HCT116 (cell line): ENCODE data around the gene NOP53. TPM values are rescaled to one million over a fixed set of nuclear protein-coding genes. Genes with fewer than 3 reads are reported as not detected.

Experiments used
- ATAC-seq: fragments of 200-7000 bp; cut with Tn5 transposase; 2 replicates; pipeline ENCODE4 v1.9.1; 2020; ENCODE audit warnings: mild to moderate bottlenecking, moderate library complexity
- Bru-seq: library from RNA; stranded (reverse); fragments of 400-500 nt; gene quantifications from one replicate; lab custom pipeline; 2021; lab: Mats Ljungman, UMichigan
- BruChase-seq, 2 experiments: library from RNA; stranded (reverse); fragments of 400-500 nt; gene quantifications; one replicate each; lab custom pipeline; 2021; lab: Mats Ljungman, UMichigan
- BruUV-seq: library from RNA; stranded (reverse); fragments of 400-500 nt; replicated peaks from 2 replicates; lab custom pipeline; 2021; lab: Mats Ljungman, UMichigan
- CTCF ChIA-PET: fragments of 300-600 bp; sonication (Branson Sonifier 250); formaldehyde crosslinking; loops from one replicate; lab custom pipeline; 2021; ENCODE audit warnings: antibody characterized with exemption; lab: Charles Lee
- POLR2A ChIA-PET: fragments of 300-600, 350-600 bp; sonication (Branson Sonifier 250); formaldehyde crosslinking; loops from one replicate; lab custom pipeline; 2021; ENCODE audit warnings: antibody characterized with exemption; lab: Charles Lee
- RAD21 ChIA-PET, 2 experiments: fragments of 300-600 bp; sonication (Branson Sonifier 250); formaldehyde crosslinking; loops; one replicate each; lab custom pipeline; 2023; ENCODE audit warnings: low total read pairs in 2 of 2; ENCODE audit not compliant: uncharacterized antibody in 2 of 2, unreplicated experiment in 2 of 2, low non-redundant PET in 1 of 2; lab: Charles Lee
- DNase-seq: peaks from one replicate; pipeline ENCODE4 v3.0.0-alpha.2; 2010; ENCODE audit warnings: low read depth, low spot score
- H2AFZ ChIP-seq: fragments of 200-600 bp; shearing (Covaris generic), sonication (generic); 2 replicates; pipeline ENCODE4 v1.6.1; 2017; ENCODE audit warnings: low read depth, mixed run types, mixed read lengths, antibody characterized with exemption, low read length; ENCODE audit not compliant: poor library complexity, severe bottlenecking
- H3K27ac ChIP-seq: 2 replicates; pipeline ENCODE4 v1.5.1; 2012; ENCODE audit warnings: low read depth, low read length
- H3K27me3 ChIP-seq: fragments of 200-600 bp; sonication (generic); 2 replicates; pipeline ENCODE4 v1.6.1; 2016; ENCODE audit warnings: mixed run types, low read length, mixed read lengths; ENCODE audit not compliant: insufficient read depth
- H3K36me3 ChIP-seq, 2 experiments: fragments of 200-500 bp in 1 of 2; fragments of 200-600 bp in 1 of 2; sonication (Bioruptor generic) in 1 of 2; sonication (generic) in 1 of 2; 2 replicates each; pipeline versions ENCODE4 v1.5.1 to v1.6.1; 2014 to 2016; ENCODE audit warnings: low read length in 2 of 2, inconsistent platforms in 1 of 2, mixed read lengths in 1 of 2, mixed run types in 1 of 2; ENCODE audit not compliant: insufficient read depth in 2 of 2, control insufficient read depth in 1 of 2
- H3K4me1 ChIP-seq, 2 experiments: fragments of 200-600 bp in 1 of 2; sonication (generic) in 1 of 2; 2 replicates each; pipeline versions ENCODE4 v1.5.1 to v1.6.1; 2012 to 2017; ENCODE audit warnings: low read length in 2 of 2, inconsistent platforms in 1 of 2, mild to moderate bottlenecking in 1 of 2, mixed read lengths in 1 of 2, mixed run types in 1 of 2, moderate library complexity in 1 of 2; ENCODE audit not compliant: insufficient read depth in 2 of 2, control insufficient read depth in 1 of 2
- H3K4me2 ChIP-seq: fragments of 200-600 bp; sonication (generic); 2 replicates; pipeline ENCODE4 v1.6.1; 2017; ENCODE audit warnings: mixed run types, low read length, mixed read lengths
- H3K4me3 ChIP-seq, 2 experiments: fragments of 200-600 bp in 1 of 2; sonication (generic) in 1 of 2; replicated peaks in 1 of 2; 2 replicates each; pipeline ENCODE4 v1.5.1; 2011 to 2016; ENCODE audit warnings: low read length in 2 of 2, control low read depth in 1 of 2, low read depth in 1 of 2, mild to moderate bottlenecking in 1 of 2, mixed read lengths in 1 of 2, mixed run types in 1 of 2
- H3K79me2 ChIP-seq: fragments of 200-600 bp; sonication (generic); 2 replicates; pipeline ENCODE4 v1.6.1; 2017; ENCODE audit warnings: mild to moderate bottlenecking, mixed run types, low read length, moderate library complexity, mixed read lengths; ENCODE audit not compliant: insufficient read depth
- H3K9ac ChIP-seq: fragments of 200-600 bp; sonication (generic); 2 replicates; pipeline ENCODE4 v1.6.1; 2016; ENCODE audit warnings: low read length, mixed read lengths
- H3K9me2 ChIP-seq: fragments of 200-600 bp; sonication (generic), shearing (Covaris generic); 2 replicates; pipeline ENCODE4 v1.6.1; 2017; ENCODE audit warnings: mixed run types, mild to moderate bottlenecking, moderate library complexity; ENCODE audit not compliant: insufficient read depth
- H3K9me3 ChIP-seq, 2 experiments: fragments of 200-500 bp in 1 of 2; fragments of 200-600 bp in 1 of 2; sonication (Bioruptor generic) in 1 of 2; sonication (generic) in 1 of 2; 2 replicates each; pipeline ENCODE4 v1.6.1; 2014 to 2017; ENCODE audit warnings: low read length in 2 of 2, mixed read lengths in 2 of 2, inconsistent platforms in 1 of 2, low read depth in 1 of 2, mild to moderate bottlenecking in 1 of 2, mixed run types in 1 of 2, moderate library complexity in 1 of 2; ENCODE audit not compliant: control insufficient read depth in 1 of 2, insufficient read depth in 1 of 2
- H4K20me1 ChIP-seq: fragments of 200-600 bp; sonication (generic), shearing (Covaris generic); 2 replicates; pipeline ENCODE4 v1.6.1; 2017; ENCODE audit warnings: mixed run types, mild to moderate bottlenecking, moderate library complexity; ENCODE audit not compliant: insufficient read depth
- CTCF ChIP-seq, 3 experiments: fragments of 200-600 bp in 1 of 3; sonication (generic) in 1 of 3; IDR thresholded peaks in 2 of 3; conservative IDR thresholded peaks in 1 of 3; 2 replicates each; pipeline ENCODE4 v1.5.1; 2012 to 2017; ENCODE audit warnings: low read depth in 2 of 3, low read length in 2 of 3, antibody characterized with exemption in 1 of 3, borderline replicate concordance in 1 of 3, control low read depth in 1 of 3, mild to moderate bottlenecking in 1 of 3, mixed read lengths in 1 of 3, mixed run types in 1 of 3, moderate library complexity in 1 of 3; ENCODE audit not compliant: insufficient read depth in 1 of 3
- EGR1 ChIP-seq: IDR thresholded peaks from 2 replicates; pipeline ENCODE4 v1.6.1; 2012; ENCODE audit warnings: low read depth
- EZH2phosphoT487 ChIP-seq: fragments of 200-600 bp; IDR thresholded peaks from 2 replicates; pipeline ENCODE4 v1.6.1; 2018; ENCODE audit warnings: antibody characterized with exemption, borderline replicate concordance
- FOSL1 ChIP-seq: IDR thresholded peaks from 2 replicates; pipeline ENCODE4 v1.6.1; 2012; ENCODE audit warnings: low read depth
- MAX ChIP-seq: IDR thresholded peaks from 2 replicates; pipeline ENCODE4 v1.6.1; 2012
- POLR2A ChIP-seq: IDR thresholded peaks from 2 replicates; pipeline ENCODE4 v1.7.0; 2011; ENCODE audit warnings: borderline replicate concordance; ENCODE audit not compliant: insufficient read depth, insufficient read length; ENCODE audit errors: extremely low read depth
- POLR2AphosphoS5 ChIP-seq: IDR thresholded peaks from 2 replicates; pipeline ENCODE4 v1.6.1; 2011; ENCODE audit warnings: mild to moderate bottlenecking, low read depth, low read length, moderate library complexity
- SIN3A ChIP-seq: IDR thresholded peaks from 2 replicates; pipeline ENCODE4 v1.6.1; 2012; ENCODE audit warnings: low read depth
- SP1 ChIP-seq: IDR thresholded peaks from 2 replicates; pipeline ENCODE4 v1.6.1; 2012; ENCODE audit warnings: low read depth
- TCF7L2 ChIP-seq: IDR thresholded peaks from 2 replicates; pipeline ENCODE4 v1.7.0; 2011; ENCODE audit warnings: borderline replicate concordance, inconsistent platforms; ENCODE audit not compliant: insufficient read depth, insufficient read length; ENCODE audit errors: extremely low read depth
- YY1 ChIP-seq: IDR thresholded peaks from 2 replicates; pipeline ENCODE4 v1.6.1; 2011; ENCODE audit warnings: low read length, low read depth, moderate library complexity, mild to moderate bottlenecking; ENCODE audit not compliant: insufficient replicate concordance; ENCODE audit errors: extremely low read depth
- ZBTB33 ChIP-seq: IDR thresholded peaks from 2 replicates; pipeline ENCODE4 v1.6.1; 2011; ENCODE audit warnings: mild to moderate bottlenecking, low read length, moderate library complexity; ENCODE audit not compliant: insufficient replicate concordance; ENCODE audit errors: extremely low read depth
- ZFX ChIP-seq: fragments of 450-650 bp; IDR thresholded peaks from 2 replicates; pipeline ENCODE4 v1.6.1; 2017
- intact Hi-C: fragments of 100-400 bp; cut with micrococcal nuclease; formaldehyde crosslinking; loops from 2 replicates; pipeline ENCODE4 v1.10.0; 2022
- long read RNA-seq: library from polyadenylated mRNA; unstranded; transcript quantifications from one replicate; pipeline ENCODE4 v2.0.0, GENCODE V29; 2021; ENCODE audit not compliant: unreplicated experiment
- polyA plus RNA-seq: library from polyadenylated mRNA; unstranded; fragments of >200 nt; gene quantifications from 2 replicates; pipeline ENCODE4 v1.2.1, GENCODE V29; 2012; ENCODE audit warnings: missing spikeins
- total RNA-seq: library from RNA; stranded (reverse); gene quantifications from one replicate; pipeline ENCODE4 v1.2.1, GENCODE V29; 2021; ENCODE audit not compliant: unreplicated experiment

The NOP53 gene
- total RNA-seq (322 TPM), Bru-seq, nascent RNA (percentile 92 among the genes with signal in this experiment), BruChase-seq, experiment 1, labeled RNA remaining after a 6-hour chase (percentile 95 among the genes with signal in this experiment), BruChase-seq, experiment 2, labeled RNA remaining after a 2-hour chase (percentile 93 among the genes with signal in this experiment)
- 333 and 353 TPM in 2 replicates for polyA plus RNA-seq
- long read RNA-seq, transcript NOP53-206 (2 exons, 265 nt), result minor isoform, 153 of 630 reads
- long read RNA-seq, transcript NOP53-201 (13 exons, 1,528 nt), result major isoform, 375 of 630 reads
- long read RNA-seq, partial matches to known transcripts, result 83 of 630 reads
- long read RNA-seq, other reads (novel, unspliced or antisense), result 19 of 630 reads

GRCh38 chr19:47745010-47745901 lies at the start of gene NOP53:
NOP53 (plus strand) TSS chr19:47745546; CDS start chr19:47745560, 14 bp downstream.
- ChIA-PET POLR2A (interaction anchor here (0.6 to 5.2 kb wide), 7 partner anchors 16 to 78 kb away, joined by 3 to 32 read pairs (median 3); partner anchors contain the start of gene EHD2), RAD21 (no interaction called here), CTCF (interaction anchor here (1.4 to 4.0 kb wide), 4 partner anchors 21 to 308 kb away, joined by 3 to 68 read pairs (median 6); partner anchors contain the start of gene EHD2)
- peaks cover 46% of the 10 kb centered on the region for H3K79me2 ChIP-seq
- H3K9me3 ChIP-seq, result no peaks in the 10 kb centered on the region
- TF ChIP-seq SP1, result peak; percentile 51
- no peak for TF ChIP-seq FOSL1
- peak; percentile 67 for TF ChIP-seq POLR2AphosphoS5
- peak; percentile 8 for TF ChIP-seq TCF7L2
- TF ChIP-seq ZFX, result peak; percentile 40; the same call in 1 of the 2 replicates
- no peak for TF ChIP-seq POLR2A
- TF ChIP-seq EGR1, result peak; percentile 85
- no peak for TF ChIP-seq EZH2phosphoT487
- TF ChIP-seq ZBTB33, result no peak
- 0 out of 2 replicates have a peak, but pooled peaks have one; percentile 74 for TF ChIP-seq SIN3A
- TF ChIP-seq YY1, result peak; percentile 99
- peak; percentile 88 for TF ChIP-seq MAX
- TF ChIP-seq CTCF (IDR thresholded peaks at IDR 0.05 in 2 of 3, conservative IDR thresholded peaks at IDR 0.05 in 1 of 3; ENCODE audit: borderline replicate concordance in 1 of 3, insufficient read depth in 1 of 3, low read depth in 2 of 3, low read length in 2 of 3), result peak in 1 of 3 experiments; percentile 1; a peak in 1 of 6 replicates
- peak within 1 kb of the TSS; percentile 85 for H3K27ac ChIP-seq
- peak within 1 kb of the TSS; percentile 74 to 83 for H3K4me3 ChIP-seq
- no peaks in the 10 kb centered on the region for H3K9me2 ChIP-seq
- no peaks in the 10 kb centered on the region for H4K20me1 ChIP-seq
- ATAC-seq (peak; percentile 71), DNase-seq (peak; percentile 93)
- peaks cover 25 to 43% of the 10 kb centered on the region in 2 experiments for H3K4me1 ChIP-seq
- H3K4me2 ChIP-seq, result peak within 1 kb of the TSS; percentile 71
- intact Hi-C loops, result no loop called here
- BruUV-seq, result TSS peak; percentile 95
- H3K9ac ChIP-seq, result peak within 1 kb of the TSS; percentile 88
- H2AFZ ChIP-seq, result no peak within 1 kb of the TSS
- peaks cover 23 to 38% of the 10 kb centered on the region in 2 experiments for H3K36me3 ChIP-seq
- H3K27me3 ChIP-seq, result no peaks in the 10 kb centered on the region
